Measurements from ENCODE around the gene CD59.

Gene CD59

DNA sequence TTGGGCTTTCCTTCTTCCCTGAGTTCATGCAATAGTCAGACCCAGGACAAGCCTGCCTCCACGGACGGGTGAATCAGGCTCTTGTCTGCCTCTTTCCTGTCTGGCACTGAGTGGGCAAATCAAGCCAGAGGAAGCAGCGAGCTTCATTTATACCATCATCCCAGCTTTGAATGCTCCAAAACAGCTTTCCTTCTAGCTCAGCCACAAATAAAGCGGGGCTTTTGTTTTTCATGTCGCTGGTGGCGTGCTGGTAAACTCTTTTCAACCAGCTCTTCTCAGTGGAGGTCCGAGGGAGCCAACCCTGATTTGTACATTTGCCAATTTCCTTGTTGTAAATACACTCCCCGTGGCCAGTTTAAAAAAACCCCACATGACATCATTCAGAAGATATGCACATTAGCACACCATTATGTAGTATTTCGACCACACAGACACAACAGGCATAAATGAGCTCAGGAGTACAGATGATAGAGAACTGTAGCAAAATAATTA is 44.2 kb downstream of the CD59 start:
- TF ChIP-seq, protein P1, sequence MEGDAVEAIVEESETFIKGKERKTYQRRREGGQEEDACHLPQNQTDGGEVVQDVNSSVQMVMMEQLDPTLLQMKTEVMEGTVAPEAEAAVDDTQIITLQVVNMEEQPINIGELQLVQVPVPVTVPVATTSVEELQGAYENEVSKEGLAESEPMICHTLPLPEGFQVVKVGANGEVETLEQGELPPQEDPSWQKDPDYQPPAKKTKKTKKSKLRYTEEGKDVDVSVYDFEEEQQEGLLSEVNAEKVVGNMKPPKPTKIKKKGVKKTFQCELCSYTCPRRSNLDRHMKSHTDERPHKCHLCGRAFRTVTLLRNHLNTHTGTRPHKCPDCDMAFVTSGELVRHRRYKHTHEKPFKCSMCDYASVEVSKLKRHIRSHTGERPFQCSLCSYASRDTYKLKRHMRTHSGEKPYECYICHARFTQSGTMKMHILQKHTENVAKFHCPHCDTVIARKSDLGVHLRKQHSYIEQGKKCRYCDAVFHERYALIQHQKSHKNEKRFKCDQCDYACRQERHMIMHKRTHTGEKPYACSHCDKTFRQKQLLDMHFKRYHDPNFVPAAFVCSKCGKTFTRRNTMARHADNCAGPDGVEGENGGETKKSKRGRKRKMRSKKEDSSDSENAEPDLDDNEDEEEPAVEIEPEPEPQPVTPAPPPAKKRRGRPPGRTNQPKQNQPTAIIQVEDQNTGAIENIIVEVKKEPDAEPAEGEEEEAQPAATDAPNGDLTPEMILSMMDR (IDR thresholded peaks at IDR 0.05; ENCODE audit: borderline replicate concordance, control extremely low read depth, extremely low read depth, insufficient read depth, missing control alignments), result no peak
- in situ Hi-C loops (cut with MboI; ENCODE audit: low sequenced_read_pairs, unreplicated experiment), result no loop called here
- no peak for DNase-seq (ENCODE audit: low spot score)

DNA sequence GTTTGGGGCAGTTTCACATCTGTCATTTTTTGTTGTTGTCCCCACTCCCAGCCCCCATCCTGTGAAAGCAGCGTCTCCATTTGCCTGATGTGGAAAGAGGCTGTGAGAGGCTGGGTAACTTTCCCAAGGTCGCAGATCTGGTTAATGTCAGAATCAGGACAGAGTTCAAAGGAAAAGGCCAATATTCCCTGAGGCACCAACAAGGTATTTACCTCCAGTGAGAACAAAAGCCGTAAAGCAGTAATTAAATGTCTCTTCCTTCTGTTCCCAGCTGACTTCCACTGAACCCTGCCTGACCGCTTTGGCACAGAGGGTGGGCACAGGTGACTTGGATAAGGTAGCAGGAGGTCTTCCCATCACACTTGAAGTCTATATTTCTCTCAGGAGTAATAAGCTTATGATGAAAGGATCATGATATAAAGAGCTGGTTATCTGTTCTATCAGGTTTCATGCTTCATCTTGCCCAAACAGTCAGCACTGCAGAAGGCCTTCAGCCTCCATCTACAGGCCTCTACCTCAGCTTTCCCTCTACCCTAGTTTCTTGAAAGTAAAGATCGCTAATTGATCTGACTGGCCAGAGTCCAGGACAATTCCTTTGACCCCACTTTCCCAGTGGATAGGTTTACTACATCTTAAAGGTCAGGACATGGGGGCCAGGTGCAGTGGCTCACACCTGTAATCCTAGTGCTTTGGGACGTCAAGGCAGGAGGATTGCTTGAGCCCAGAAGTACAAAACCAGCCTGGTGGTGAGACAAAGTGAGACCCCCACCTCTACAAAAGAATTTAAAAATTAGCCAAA is 45.0 kb downstream of the CD59 start:
- TF ChIP-seq, protein P1 (IDR thresholded peaks at IDR 0.05; ENCODE audit: borderline replicate concordance, control extremely low read depth, extremely low read depth, insufficient read depth, missing control alignments), result no peak
- in situ Hi-C loops (cut with MboI; ENCODE audit: low sequenced_read_pairs, unreplicated experiment), result no loop called here
- no peak for DNase-seq (ENCODE audit: low spot score)

DNA sequence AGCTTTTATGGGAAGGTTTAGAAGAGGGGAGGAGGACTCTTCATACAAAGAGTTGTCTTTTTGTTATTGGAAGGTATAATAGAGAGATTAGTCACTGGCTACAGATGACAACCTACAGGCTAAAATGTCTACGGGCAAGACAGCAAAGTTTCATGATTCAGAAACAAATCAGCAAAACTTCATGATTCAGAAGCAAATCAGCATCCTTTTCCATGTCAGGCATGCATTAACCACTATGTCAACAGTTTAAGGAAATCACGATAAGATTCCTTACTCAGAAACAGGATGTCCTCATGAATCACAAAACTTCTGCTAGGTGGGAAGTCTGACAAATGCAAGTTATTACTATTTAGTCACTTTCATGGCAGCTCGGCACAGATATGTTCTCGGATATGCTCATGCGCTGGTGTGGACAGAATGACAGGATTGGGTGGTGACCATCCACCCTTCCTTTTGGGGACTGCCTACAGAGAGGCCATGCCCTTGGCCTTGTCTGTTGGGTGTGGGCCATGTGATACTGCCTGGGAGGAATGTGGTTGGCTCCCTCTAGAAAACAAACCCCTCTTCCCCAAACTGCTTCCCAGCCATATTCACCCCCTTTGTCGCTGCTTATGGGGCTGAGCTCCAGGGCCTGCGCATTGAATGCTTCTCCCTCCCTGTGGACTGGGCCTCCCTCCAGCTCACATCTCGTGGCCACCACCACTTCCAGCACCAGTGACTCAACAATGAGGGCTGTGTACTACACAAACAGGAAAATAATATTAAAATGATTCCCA is 45.7 kb downstream of the CD59 start:
- TF ChIP-seq, protein P1 (IDR thresholded peaks at IDR 0.05; ENCODE audit: borderline replicate concordance, control extremely low read depth, extremely low read depth, insufficient read depth, missing control alignments), result no peak
- no peak for DNase-seq (ENCODE audit: low spot score)
- in situ Hi-C loops (cut with MboI; ENCODE audit: low sequenced_read_pairs, unreplicated experiment), result no loop called here

DNA sequence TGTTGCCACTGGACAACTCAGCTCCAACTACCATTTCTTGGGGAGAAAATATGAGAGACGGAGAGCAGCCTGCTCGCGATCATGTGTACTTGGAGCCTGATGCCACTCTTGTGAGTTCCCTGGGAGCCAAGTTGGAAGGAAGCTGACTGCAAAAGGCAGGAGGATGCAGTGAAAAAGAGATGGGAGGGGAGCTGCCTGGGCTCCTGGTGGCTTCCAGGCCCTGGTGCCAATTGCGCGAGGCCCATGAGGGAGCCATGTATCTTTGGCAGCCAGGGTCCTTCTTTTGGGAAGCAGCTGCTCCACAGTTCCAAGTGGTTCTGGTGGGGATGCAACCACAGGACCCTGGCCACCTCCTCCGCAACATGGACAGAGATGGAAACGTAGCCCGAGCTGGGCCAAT is 46.7 kb downstream of the CD59 start:
- in situ Hi-C loops (cut with MboI; ENCODE audit: low sequenced_read_pairs, unreplicated experiment), result loop anchor here (10.0 kb wide), 1 partner anchor 325 kb away; no protein-coding TSS in a partner anchor
- DNase-seq (ENCODE audit: low spot score), result no peak
- TF ChIP-seq, protein P1 (IDR thresholded peaks at IDR 0.05; ENCODE audit: borderline replicate concordance, control extremely low read depth, extremely low read depth, insufficient read depth, missing control alignments), result no peak

DNA sequence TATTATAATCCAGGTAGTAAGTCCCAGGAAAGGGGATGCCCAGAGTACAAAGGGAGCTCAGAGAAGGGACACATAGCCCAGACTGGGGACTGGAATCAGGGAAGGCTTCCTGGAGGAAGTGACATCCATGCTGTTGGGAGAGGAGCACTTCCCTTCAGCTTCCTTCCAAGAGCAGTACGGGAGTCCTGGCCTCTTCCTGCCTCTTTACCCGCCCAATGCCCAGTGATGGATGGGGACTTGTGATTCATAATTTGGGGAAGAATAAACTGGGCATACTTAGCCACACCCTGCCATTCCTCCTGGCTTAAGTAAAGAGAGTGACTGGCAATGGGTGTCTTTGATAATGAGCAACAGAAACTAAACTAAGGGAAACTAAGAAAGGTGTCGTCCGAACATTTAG is 47.1 kb downstream of the CD59 start:
- no peak for DNase-seq (ENCODE audit: low spot score)
- TF ChIP-seq, protein P1 (IDR thresholded peaks at IDR 0.05; ENCODE audit: borderline replicate concordance, control extremely low read depth, extremely low read depth, insufficient read depth, missing control alignments), result no peak
- in situ Hi-C loops (cut with MboI; ENCODE audit: low sequenced_read_pairs, unreplicated experiment), result loop anchor here (10.0 kb wide), 1 partner anchor 324 kb away; no protein-coding TSS in a partner anchor

DNA sequence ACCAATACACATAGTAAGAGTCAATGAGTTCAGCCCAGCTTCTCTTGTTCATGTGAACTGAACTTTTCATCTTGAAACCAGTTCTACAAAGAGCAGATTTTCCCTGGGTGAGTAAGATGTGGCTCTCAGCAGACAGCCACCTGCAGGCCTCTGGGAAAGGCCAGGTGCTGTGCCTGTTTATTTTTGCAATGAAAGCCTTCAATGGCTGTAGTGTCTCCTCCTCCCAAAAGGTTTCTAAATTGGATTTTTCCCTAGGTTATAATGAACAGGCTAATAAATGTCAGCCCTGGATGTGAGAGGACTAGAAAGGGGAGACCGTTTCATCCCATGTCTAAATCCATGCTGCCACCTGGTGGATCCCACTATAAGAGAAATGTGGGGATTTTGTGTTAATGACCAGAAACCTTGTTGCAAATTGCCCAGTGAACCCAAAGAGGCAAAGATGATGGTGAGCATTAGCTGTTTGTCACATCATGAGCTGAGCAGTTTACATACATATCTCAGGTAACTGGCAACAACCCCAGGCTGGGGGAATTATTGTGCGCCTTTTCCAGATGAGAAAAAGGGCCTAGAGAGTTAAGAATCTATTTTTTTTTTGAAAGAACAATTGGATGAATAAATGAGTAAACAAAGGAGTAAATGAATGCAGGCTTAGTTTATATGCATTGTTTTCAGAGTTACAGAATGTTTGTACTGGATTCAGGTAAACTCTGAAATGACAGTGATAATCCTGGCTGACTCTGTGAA is 48.3 kb downstream of the CD59 start:
- peak; percentile 60 for DNase-seq (ENCODE audit: low spot score)

More for the DNA sequence above, 48.3 kb downstream of the CD59 start:
- TF ChIP-seq, protein P1 (IDR thresholded peaks at IDR 0.05; ENCODE audit: borderline replicate concordance, control extremely low read depth, extremely low read depth, insufficient read depth, missing control alignments), result peak; percentile 31
- in situ Hi-C loops (cut with MboI; ENCODE audit: low sequenced_read_pairs, unreplicated experiment), result loop anchor here (10.0 kb wide), 1 partner anchor 323 kb away; no protein-coding TSS in a partner anchor

All from GM13976 (cell line).